GM12878 (cell line): ENCODE measurements around the gene LRCH4. TPM values are rescaled to one million over a fixed set of nuclear protein-coding genes. Genes with fewer than 3 reads are reported as not detected.
"Not testable (repeated sequence)": the region's sequence is repeated elsewhere in the genome, so short reads cannot be mapped to it uniquely, and the experiment has no call there.

Experiments used
- ATAC-seq: fragments of 200-7000 bp; cut with Tn5 transposase; 3 replicates; pipeline ENCODE4 v1.9.1; 2020; ENCODE audit warnings: mild to moderate bottlenecking, moderate library complexity
- BruUV-seq: library from RNA; stranded (reverse); fragments of 400-500 nt; replicated peaks from 2 replicates; lab custom pipeline; 2021; lab: Mats Ljungman, UMichigan
- CTCF ChIA-PET: fragments of 300-600 bp; sonication (Branson Sonifier 250); formaldehyde crosslinking; extraction: SDS; loops from one replicate; lab custom pipeline; 2021; ENCODE audit warnings: inconsistent platforms; lab: Yijun Ruan, JAX
- POLR2A ChIA-PET: fragments of 350-600 bp; formaldehyde crosslinking; extraction: SDS; loops from one replicate; lab custom pipeline; 2021; ENCODE audit warnings: inconsistent platforms; lab: Charles Lee
- RAD21 ChIA-PET: fragments of 300-600 bp; sonication (Branson Sonifier 250); formaldehyde crosslinking; loops from one replicate; lab custom pipeline; 2023; ENCODE audit warnings: antibody characterized with exemption; ENCODE audit not compliant: unreplicated experiment; lab: Charles Lee
- SMC1A ChIA-PET: fragments of 300-600 bp; sonication (Branson Sonifier 250); formaldehyde crosslinking; loops from one replicate; lab custom pipeline; 2023; ENCODE audit not compliant: unreplicated experiment, uncharacterized antibody; lab: Charles Lee
- DNase-seq: peaks from one replicate; pipeline ENCODE4 v3.0.0-alpha.2; 2011; ENCODE audit warnings: low read depth, low spot score
- FAIRE-seq: peaks from 3 replicates; lab custom pipeline; 2011; peaks lifted over from hg19 to GRCh38; lab: Jason Lieb, UNC
- H2AFZ ChIP-seq: 2 replicates; pipeline ENCODE4 v1.6.0; 2011; ENCODE audit warnings: low read depth, low read length, control low read depth; ENCODE audit not compliant: control insufficient read depth
- H3K27ac ChIP-seq: 2 replicates; pipeline ENCODE4 v1.5.1; 2011; ENCODE audit warnings: control low read depth; ENCODE audit not compliant: control insufficient read depth, insufficient read depth
- H3K27me3 ChIP-seq, 2 experiments: replicated peaks in 1 of 2; 2 replicates each; pipeline versions ENCODE4 v1.6.0 to v1.6.1; 2011; ENCODE audit warnings: low read length in 1 of 2; ENCODE audit not compliant: control insufficient read depth in 2 of 2, insufficient read depth in 2 of 2
- H3K36me3 ChIP-seq, 2 experiments: 2 replicates each; pipeline ENCODE4 v1.5.1; 2011; ENCODE audit warnings: low read length in 1 of 2; ENCODE audit not compliant: control insufficient read depth in 2 of 2, insufficient read depth in 2 of 2
- H3K4me1 ChIP-seq: 2 replicates; pipeline ENCODE4 v1.6.1; 2011; ENCODE audit warnings: mild to moderate bottlenecking, low read length, moderate library complexity, mixed read lengths; ENCODE audit not compliant: control insufficient read depth, insufficient read depth
- H3K4me2 ChIP-seq: 2 replicates; pipeline ENCODE4 v1.6.0; 2011; ENCODE audit warnings: control low read depth; ENCODE audit not compliant: control insufficient read depth, insufficient read depth
- H3K4me3 ChIP-seq: fragments of 200-600 bp; sonication (generic); 2 replicates; pipeline ENCODE4 v1.5.1; 2016
- H3K79me2 ChIP-seq: 2 replicates; pipeline ENCODE4 v1.6.0; 2011; ENCODE audit warnings: low read length; ENCODE audit not compliant: control insufficient read depth, insufficient read depth
- H3K9ac ChIP-seq: 2 replicates; pipeline ENCODE4 v1.8.0; 2011; ENCODE audit warnings: low read length, control low read depth, mixed read lengths; ENCODE audit not compliant: control insufficient read depth, insufficient read depth
- H3K9me3 ChIP-seq: replicated peaks from 3 replicates; pipeline ENCODE4 v1.5.1; 2011; ENCODE audit warnings: mild to moderate bottlenecking, low read length; ENCODE audit not compliant: control insufficient read depth, insufficient read depth
- H4K20me1 ChIP-seq: 2 replicates; pipeline ENCODE4 v1.6.0; 2011; ENCODE audit not compliant: control insufficient read depth, insufficient read depth
- YY1 ChIP-seq: IDR thresholded peaks from 2 replicates; pipeline ENCODE4 v1.6.1; 2011; ENCODE audit warnings: low read depth, mild to moderate bottlenecking, low read length
- WGBS: methylation state at CpG from one replicate; pipeline ENCODE4 v1.1.6; 2016; ENCODE audit warnings: low lambda C conversion rate; ENCODE audit not compliant: insufficient replicate concordance, insufficient coverage; ENCODE audit errors: missing lambda C conversion rate; 5-methylcytosine and 5-hydroxymethylcytosine counted together
- in situ Hi-C: fragments of 300-500 bp; cut with MboI; formaldehyde crosslinking; loops from 9 replicates; pipeline ENCODE4 v1.14.3; 2018; ENCODE audit warnings: mixed read lengths
- intact Hi-C: fragments of 100-400 bp; cut with micrococcal nuclease; formaldehyde crosslinking; loops from one replicate; pipeline ENCODE4 v1.14.2; 2022; ENCODE audit not compliant: unreplicated experiment
- polyA plus RNA-seq, 11 experiments: library from polyadenylated mRNA; depleted of rRNA in 4 of 11; unstranded in 6 of 11; stranded (reverse) in 5 of 11; fragments of >200 nt; fragmentation: Nextera tagmentation in 4 of 11; fragmentation: Illumina TruSeq in 1 of 11; extraction: Ambion mirVana in 4 of 11; extraction: Trizol in 1 of 11; gene quantifications; 1 replicate in 1 of 11; 2 replicates in 10 of 11; pipeline versions ENCODE4 v1.2.1 to v1.2.3, GENCODE V29; 2011 to 2016; ENCODE audit warnings: inconsistent platforms in 2 of 11, missing spikeins in 2 of 11, low read depth in 1 of 11
- total RNA-seq, 4 experiments: library from RNA; depleted of rRNA in 3 of 4; stranded (reverse); fragments of >200 nt in 3 of 4; fragmentation: Illumina TruSeq in 1 of 4; extraction: Trizol in 1 of 4; gene quantifications; 2 replicates each; pipeline versions ENCODE4 v1.2.1 to v1.2.3, GENCODE V29; 2013 to 2021
- TF ChIP-seq, protein P1 (sequence below): IDR thresholded peaks from 2 replicates; pipeline ENCODE4 v1.6.1; 2012; ENCODE audit warnings: improper control_type of control experiment, low read depth, low read length; ENCODE audit not compliant: insufficient replicate concordance

The LRCH4 gene
- total and polyA plus RNA-seq, 10 of the 15 experiments (the other 5 are each of a cell fraction or from before 2014, with no cell fraction given), result 0.58 to 96.7 (median 28.4) TPM

- in situ Hi-C loops, result no loop called here
- Histone ChIP-seq H2AFZ (peak overlapping the region; percentile 86), H3K4me3 (peak overlapping the region; percentile 68; the same call in 1 of the 2 replicates), H4K20me1 (no peaks in the 10 kb centered on the region)
- BruUV-seq, result TSS peak; percentile 92
- CTCF ChIA-PET, result interaction anchor here (0.5 to 1.9 kb wide), 9 partner anchors 11 to 167 kb away, joined by 3 to 13 read pairs (median 4); partner anchors contain the start of gene POP7
- TF ChIP-seq YY1, result no peak
- TF ChIP-seq, protein P1, sequence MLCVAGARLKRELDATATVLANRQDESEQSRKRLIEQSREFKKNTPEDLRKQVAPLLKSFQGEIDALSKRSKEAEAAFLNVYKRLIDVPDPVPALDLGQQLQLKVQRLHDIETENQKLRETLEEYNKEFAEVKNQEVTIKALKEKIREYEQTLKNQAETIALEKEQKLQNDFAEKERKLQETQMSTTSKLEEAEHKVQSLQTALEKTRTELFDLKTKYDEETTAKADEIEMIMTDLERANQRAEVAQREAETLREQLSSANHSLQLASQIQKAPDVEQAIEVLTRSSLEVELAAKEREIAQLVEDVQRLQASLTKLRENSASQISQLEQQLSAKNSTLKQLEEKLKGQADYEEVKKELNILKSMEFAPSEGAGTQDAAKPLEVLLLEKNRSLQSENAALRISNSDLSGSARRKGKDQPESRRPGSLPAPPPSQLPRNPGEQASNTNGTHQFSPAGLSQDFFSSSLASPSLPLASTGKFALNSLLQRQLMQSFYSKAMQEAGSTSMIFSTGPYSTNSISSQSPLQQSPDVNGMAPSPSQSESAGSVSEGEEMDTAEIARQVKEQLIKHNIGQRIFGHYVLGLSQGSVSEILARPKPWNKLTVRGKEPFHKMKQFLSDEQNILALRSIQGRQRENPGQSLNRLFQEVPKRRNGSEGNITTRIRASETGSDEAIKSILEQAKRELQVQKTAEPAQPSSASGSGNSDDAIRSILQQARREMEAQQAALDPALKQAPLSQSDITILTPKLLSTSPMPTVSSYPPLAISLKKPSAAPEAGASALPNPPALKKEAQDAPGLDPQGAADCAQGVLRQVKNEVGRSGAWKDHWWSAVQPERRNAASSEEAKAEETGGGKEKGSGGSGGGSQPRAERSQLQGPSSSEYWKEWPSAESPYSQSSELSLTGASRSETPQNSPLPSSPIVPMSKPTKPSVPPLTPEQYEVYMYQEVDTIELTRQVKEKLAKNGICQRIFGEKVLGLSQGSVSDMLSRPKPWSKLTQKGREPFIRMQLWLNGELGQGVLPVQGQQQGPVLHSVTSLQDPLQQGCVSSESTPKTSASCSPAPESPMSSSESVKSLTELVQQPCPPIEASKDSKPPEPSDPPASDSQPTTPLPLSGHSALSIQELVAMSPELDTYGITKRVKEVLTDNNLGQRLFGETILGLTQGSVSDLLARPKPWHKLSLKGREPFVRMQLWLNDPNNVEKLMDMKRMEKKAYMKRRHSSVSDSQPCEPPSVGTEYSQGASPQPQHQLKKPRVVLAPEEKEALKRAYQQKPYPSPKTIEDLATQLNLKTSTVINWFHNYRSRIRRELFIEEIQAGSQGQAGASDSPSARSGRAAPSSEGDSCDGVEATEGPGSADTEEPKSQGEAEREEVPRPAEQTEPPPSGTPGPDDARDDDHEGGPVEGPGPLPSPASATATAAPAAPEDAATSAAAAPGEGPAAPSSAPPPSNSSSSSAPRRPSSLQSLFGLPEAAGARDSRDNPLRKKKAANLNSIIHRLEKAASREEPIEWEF, result no peak
- TF ChIP-seq, all 136 proteins: peak for 0
- H3K4me2 ChIP-seq, result peak overlapping the region; percentile 83
- ChIA-PET POLR2A (interaction anchor here (1.0 to 5.7 kb wide), 4 partner anchors 10 to 47 kb away, joined by 5 to 32 read pairs (median 16); partner anchors contain the start of genes FBXO24 and LRCH4), SMC1A (interaction anchor here (1.3 to 2.9 kb wide), 5 partner anchors 10 to 48 kb away, joined by 3 to 15 read pairs (median 5); partner anchors contain the start of genes FBXO24 and LRCH4), RAD21 (interaction anchor here (0.8 to 2.3 kb wide), 7 partner anchors 11 to 437 kb away, joined by 3 to 7 read pairs (median 5); partner anchors contain the start of genes AP4M1, MCM7 and TSC22D4)
- DNase-seq (no peak), ATAC-seq (no peak), FAIRE-seq (no peak)
- H3K9me3 ChIP-seq, result no peaks in the 10 kb centered on the region
- WGBS, result 14% methylated on average over 8 of the region's 8 CpGs
- H3K27ac ChIP-seq, result peak overlapping the region; percentile 41; the same call in 1 of the 2 replicates
- peaks cover 39% of the 10 kb centered on the region for H3K79me2 ChIP-seq
- H3K27me3 ChIP-seq, result no peaks in the 10 kb centered on the region
- intact Hi-C loops, result no loop called here
- peak overlapping the region; percentile 51; the same call in 1 of the 2 replicates for H3K9ac ChIP-seq
- H3K36me3 ChIP-seq, result no peaks in the 10 kb centered on the region
- peaks cover 15% of the 10 kb centered on the region for H3K4me1 ChIP-seq
Measured at GRCh38 chr7:100538348-100538653, 47.6 kb downstream of the LRCH4 start.

GRCh38 chr7:100536695-100537094 is 49.2 kb downstream of the LRCH4 start:
- RAD21 ChIA-PET, H3K27me3 ChIP-seq, H3K9me3 ChIP-seq, BruUV-seq, H3K4me1 ChIP-seq, H3K9ac ChIP-seq, in situ Hi-C loops, H2AFZ ChIP-seq, intact Hi-C loops, DNase-seq, ATAC-seq, POLR2A ChIA-PET, H3K27ac ChIP-seq, H3K4me3 ChIP-seq, H3K4me2 ChIP-seq, FAIRE-seq, H4K20me1 ChIP-seq, H3K36me3 ChIP-seq: not testable (repeated sequence)
- H3K79me2 ChIP-seq, result peaks cover 25% of the 10 kb centered on the region
- CTCF ChIA-PET, result interaction anchor here (0.8 to 1.2 kb wide), 2 partner anchors 52 to 107 kb away, joined by 3 to 4 read pairs; partner anchors contain the start of gene MEPCE
- SMC1A ChIA-PET, result interaction anchor here (1.4 kb wide), 1 partner anchor 21 kb away, joined by 3 read pairs; no protein-coding TSS in a partner anchor
- WGBS, result 61% methylated on average over 2 of the region's 2 CpGs

DNA sequence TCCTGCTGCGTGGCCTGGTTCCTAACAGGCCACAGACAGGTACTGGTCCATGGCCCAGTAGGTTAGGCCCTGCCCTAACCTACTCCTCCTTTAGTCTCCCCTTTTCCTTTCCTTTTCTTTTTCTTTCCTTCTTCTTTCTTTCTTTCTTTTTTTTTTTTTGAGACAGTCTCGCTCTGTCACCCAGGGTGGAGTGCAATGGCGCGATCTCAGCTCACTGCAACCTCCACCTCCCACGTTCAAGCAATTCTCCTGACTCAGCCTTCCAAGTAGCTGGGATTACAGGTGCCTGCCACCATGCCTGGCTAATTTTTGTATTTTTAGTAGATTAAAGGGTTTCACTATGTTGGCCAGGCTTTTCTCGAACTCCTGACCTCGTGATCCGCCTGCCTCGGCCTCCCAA is 49.9 kb downstream of the LRCH4 start:
- intact Hi-C loops, H3K9ac ChIP-seq, H4K20me1 ChIP-seq, H3K4me1 ChIP-seq, H3K27me3 ChIP-seq, POLR2A ChIA-PET, H2AFZ ChIP-seq, BruUV-seq, in situ Hi-C loops, H3K4me3 ChIP-seq, ATAC-seq, H3K4me2 ChIP-seq, H3K36me3 ChIP-seq, FAIRE-seq, DNase-seq, H3K27ac ChIP-seq, H3K9me3 ChIP-seq: not testable (repeated sequence)
- ChIA-PET RAD21 (interaction anchor here (1.2 kb wide), 1 partner anchor 9 kb away, joined by 3 read pairs; no protein-coding TSS in a partner anchor), SMC1A (interaction anchor here (0.8 to 1.4 kb wide), 2 partner anchors 9 to 20 kb away, joined by 3 read pairs; no protein-coding TSS in a partner anchor), CTCF (interaction anchor here (1.0 to 1.7 kb wide), 2 partner anchors 24 to 53 kb away, joined by 3 to 6 read pairs; no protein-coding TSS in a partner anchor)
- WGBS, result 82% methylated on average over 8 of the region's 9 CpGs
- H3K79me2 ChIP-seq, result peaks cover 19% of the 10 kb centered on the region
